Esophagus squamous epithelium (tissue), 5 donors: ENCODE results near the gene TAAR9. TPM values are rescaled to one million over a fixed set of nuclear protein-coding genes. Genes with fewer than 3 reads are reported as not detected.
A peak's percentile ranks its signal among the peaks of the same experiment; 100 is the strongest.
"Not testable (repeated sequence)": the region's sequence is repeated elsewhere in the genome, so short reads cannot be mapped to it uniquely, and the experiment has no call there.

Source experiments
- DNase-seq: peaks from one replicate; lab custom pipeline; 2025; lab: John Stamatoyannopoulos, UW
- H3K27ac ChIP-seq, 4 donors: fragments of 200-600 bp; sonication (generic); one replicate each; pipeline ENCODE4 v1.5.1; 2016 to 2019; ENCODE audit warnings: mild to moderate bottlenecking in 1 of 4
- H3K27me3 ChIP-seq, 4 donors: fragments of 200-600 bp; sonication (generic); 1 replicate in 3 of 4; 2 replicates in 1 of 4; pipeline versions ENCODE4 v1.5.1 to v1.6.0; 2017 to 2021; ENCODE audit warnings: antibody characterized with exemption in 1 of 4
- H3K36me3 ChIP-seq, 3 donors: fragments of 200-600 bp; sonication (generic); one replicate each; pipeline ENCODE4 v1.5.1; 2016 to 2019
- H3K4me1 ChIP-seq, 3 donors: fragments of 200-600 bp; sonication (generic); one replicate each; pipeline ENCODE4 v1.5.1; 2017 to 2019
- H3K4me3 ChIP-seq, 4 donors: fragments of 200-600 bp; sonication (generic); 1 replicate in 3 of 4; 2 replicates in 1 of 4; pipeline ENCODE4 v1.5.1; 2016 to 2019; ENCODE audit warnings: mild to moderate bottlenecking in 2 of 4, moderate library complexity in 1 of 4
- H3K9me3 ChIP-seq, 3 donors: fragments of 200-600 bp; sonication (generic); one replicate each; pipeline ENCODE4 v1.5.1; 2016 to 2019
- POLR2A ChIP-seq, 4 donors: fragments of 450-650 bp; IDR thresholded peaks; one replicate each; pipeline ENCODE4 v1.6.1; 2017; ENCODE audit warnings: antibody characterized with exemption in 4 of 4, mild to moderate bottlenecking in 4 of 4, moderate library complexity in 3 of 4
- WGBS, 2 donors: methylation state at CpG; one replicate each; pipeline ENCODE4 v1.1.5; 2018; 5-methylcytosine and 5-hydroxymethylcytosine counted together
- intact Hi-C: fragments of 100-400 bp; cut with DNase I; formaldehyde crosslinking; loops from one replicate; pipeline ENCODE4 v1.15.0; 2022
- total RNA-seq, 4 donors: library from RNA; depleted of rRNA; stranded (reverse); fragments of >200 nt; gene quantifications; one replicate each; pipeline ENCODE4 v1.1.0, GENCODE V29; 2016
- TF ChIP-seq, protein P1 (sequence below), 6 experiments: fragments of 450-650 bp in 4 of 6; fragments of 200-600 bp in 2 of 6; sonication (generic) in 2 of 6; IDR thresholded peaks; one replicate each; pipeline ENCODE4 v1.5.1; 2016 to 2019; ENCODE audit warnings: antibody characterized with exemption in 6 of 6, mild to moderate bottlenecking in 4 of 6, moderate library complexity in 4 of 6
- donor health status: DM: yes; HTN: yes; CAD: no.

The TAAR9 gene
- total RNA-seq, 4 donors from 2014 or later = not detected

DNA sequence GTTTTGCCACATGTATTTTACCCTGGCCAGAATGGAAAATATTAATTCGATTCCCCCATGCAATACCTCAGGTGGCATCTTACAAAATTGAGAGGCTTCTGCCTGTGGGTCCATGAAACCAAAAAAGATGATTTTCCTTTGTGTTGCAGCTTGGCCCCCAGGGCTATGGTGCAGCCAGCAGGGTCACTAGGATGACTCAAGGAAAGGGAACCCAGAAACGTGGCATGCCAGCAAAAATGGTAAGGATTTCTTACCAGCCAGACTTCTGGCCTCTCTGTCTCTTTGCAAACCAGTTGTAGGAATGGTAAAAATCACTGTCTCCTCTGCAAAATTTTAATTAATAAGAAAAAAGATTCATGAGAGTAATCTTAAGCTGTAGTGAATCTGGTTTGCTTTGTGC is 11.6 kb upstream of the TAAR9 start:
- TF ChIP-seq POLR2A (IDR thresholded peaks at IDR 0.05) = no peak
- TF ChIP-seq, protein P1, sequence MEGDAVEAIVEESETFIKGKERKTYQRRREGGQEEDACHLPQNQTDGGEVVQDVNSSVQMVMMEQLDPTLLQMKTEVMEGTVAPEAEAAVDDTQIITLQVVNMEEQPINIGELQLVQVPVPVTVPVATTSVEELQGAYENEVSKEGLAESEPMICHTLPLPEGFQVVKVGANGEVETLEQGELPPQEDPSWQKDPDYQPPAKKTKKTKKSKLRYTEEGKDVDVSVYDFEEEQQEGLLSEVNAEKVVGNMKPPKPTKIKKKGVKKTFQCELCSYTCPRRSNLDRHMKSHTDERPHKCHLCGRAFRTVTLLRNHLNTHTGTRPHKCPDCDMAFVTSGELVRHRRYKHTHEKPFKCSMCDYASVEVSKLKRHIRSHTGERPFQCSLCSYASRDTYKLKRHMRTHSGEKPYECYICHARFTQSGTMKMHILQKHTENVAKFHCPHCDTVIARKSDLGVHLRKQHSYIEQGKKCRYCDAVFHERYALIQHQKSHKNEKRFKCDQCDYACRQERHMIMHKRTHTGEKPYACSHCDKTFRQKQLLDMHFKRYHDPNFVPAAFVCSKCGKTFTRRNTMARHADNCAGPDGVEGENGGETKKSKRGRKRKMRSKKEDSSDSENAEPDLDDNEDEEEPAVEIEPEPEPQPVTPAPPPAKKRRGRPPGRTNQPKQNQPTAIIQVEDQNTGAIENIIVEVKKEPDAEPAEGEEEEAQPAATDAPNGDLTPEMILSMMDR (IDR thresholded peaks at IDR 0.05) = no peak
- H3K9me3 ChIP-seq = no peaks in the 10 kb centered on the region
- H3K36me3 ChIP-seq = no peaks in the 10 kb centered on the region
- no peak overlapping the region for H3K4me3 ChIP-seq
- 51 to 57% methylated on average over 2 of the region's 2 CpGs for WGBS, 2 donors
- no peak for DNase-seq
- peaks cover 0 to 50% (median 0%) of the 10 kb centered on the region in 4 donors for H3K27me3 ChIP-seq
- peaks cover 0 to 4% (median 0%) of the 10 kb centered on the region in 3 donors for H3K4me1 ChIP-seq
- intact Hi-C loops = no loop called here
- H3K27ac ChIP-seq = no peak overlapping the region

DNA sequence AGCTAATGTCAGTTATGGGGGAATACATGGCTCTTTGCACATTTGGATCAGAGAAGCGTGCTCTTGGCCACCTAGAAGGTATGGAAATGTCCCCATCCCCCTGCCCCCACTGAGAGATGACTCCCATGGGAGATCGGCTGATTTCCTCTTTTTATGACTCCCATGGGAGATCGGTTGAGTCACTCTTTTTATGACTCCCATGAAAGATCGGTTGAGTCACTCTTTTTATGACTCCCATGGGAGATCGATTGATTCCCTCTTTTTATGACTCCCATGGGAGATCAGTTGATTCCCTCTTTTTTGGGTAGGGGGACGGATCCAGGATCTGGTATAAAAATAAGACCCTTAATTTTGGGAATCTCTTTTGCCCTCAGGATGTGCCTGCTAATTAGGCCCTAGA is 10.3 kb upstream of the TAAR9 start:
- WGBS, 2 donors = 49 to 71% methylated on average over 6 of the region's 6 CpGs
- no peak for DNase-seq
- Histone ChIP-seq H3K4me3 (no peak overlapping the region), H3K9me3 (no peaks in the 10 kb centered on the region), H3K36me3 (no peaks in the 10 kb centered on the region), H3K27ac (no peak overlapping the region), H3K27me3 (peaks cover 0 to 50% (median 0%) of the 10 kb centered on the region in 4 donors), H3K4me1 (peaks cover 0 to 4% (median 0%) of the 10 kb centered on the region in 3 donors)
- TF ChIP-seq, protein P1 (IDR thresholded peaks at IDR 0.05) = no peak
- TF ChIP-seq POLR2A (IDR thresholded peaks at IDR 0.05) = no peak
- intact Hi-C loops = no loop called here

DNA sequence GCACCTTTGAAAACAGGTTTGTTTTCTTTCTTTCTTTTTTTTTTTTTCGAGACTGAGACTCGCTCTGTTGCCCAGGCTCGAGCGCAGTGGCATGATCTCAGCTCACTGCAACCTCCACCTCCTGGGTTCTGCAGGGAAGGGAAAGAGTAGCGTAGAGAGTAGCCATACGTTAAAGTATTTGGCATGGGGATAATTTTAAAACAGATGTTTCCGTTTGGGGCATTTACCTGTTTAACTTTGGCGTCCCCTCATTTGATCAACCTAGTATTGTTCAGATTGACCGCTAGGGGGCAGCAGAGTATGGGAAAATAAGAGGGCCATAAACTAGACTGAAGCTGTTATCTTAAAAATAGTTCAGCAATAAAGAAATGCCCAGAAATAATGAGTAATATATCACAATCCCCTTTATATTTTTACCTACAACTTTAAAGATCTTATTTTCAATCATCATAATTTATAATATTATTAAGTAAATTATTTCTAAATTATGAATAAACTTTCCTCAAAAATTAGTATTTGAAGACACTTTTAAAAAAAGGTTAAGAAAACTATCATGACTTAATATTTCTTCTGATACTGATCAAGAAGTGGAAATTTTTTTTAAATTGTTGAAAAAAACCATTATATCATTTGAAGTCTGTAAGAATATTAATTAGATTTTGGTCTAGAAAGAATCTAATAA is 7.6 kb upstream of the TAAR9 start:
- DNase-seq = no peak
- intact Hi-C loops = no loop called here
- Histone ChIP-seq H3K27ac (no peak overlapping the region), H3K9me3 (no peaks in the 10 kb centered on the region), H3K27me3 (peaks cover 0 to 39% (median 0%) of the 10 kb centered on the region in 4 donors), H3K4me3 (peak overlapping the region in 1 of 4 donors; percentile 38), H3K4me1 (peaks cover 0 to 4% (median 0%) of the 10 kb centered on the region in 3 donors), H3K36me3 (no peaks in the 10 kb centered on the region)
- TF ChIP-seq POLR2A (IDR thresholded peaks at IDR 0.05) = no peak
- TF ChIP-seq, protein P1 (IDR thresholded peaks at IDR 0.05) = peak; percentile 51 to 81 (median 78)
- WGBS, 2 donors = 15 to 23% methylated on average over 9 of the region's 9 CpGs

DNA sequence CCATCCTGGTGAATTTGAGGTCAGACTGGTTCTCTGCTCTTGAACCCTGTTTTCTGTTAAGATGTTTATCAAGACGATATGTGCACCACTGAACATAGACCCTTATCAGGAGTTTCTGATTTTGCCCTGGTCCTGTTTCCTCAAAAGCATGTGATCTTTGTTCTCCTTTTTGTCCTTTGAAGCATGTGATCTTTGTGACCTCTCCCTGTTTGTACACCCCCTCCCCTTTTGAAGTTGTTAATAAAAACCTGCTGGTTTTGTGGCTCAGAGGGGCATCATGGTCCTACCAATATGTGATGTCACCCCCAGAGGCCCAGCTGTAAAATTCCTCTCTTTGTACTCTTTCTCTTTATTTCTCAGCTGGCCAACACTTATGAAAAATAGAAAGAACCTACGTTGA is 3.5 kb upstream of the TAAR9 start:
- H3K27ac ChIP-seq, H3K4me3 ChIP-seq, intact Hi-C loops, H3K9me3 ChIP-seq, DNase-seq, H3K36me3 ChIP-seq, H3K4me1 ChIP-seq: not testable (repeated sequence)
- H3K27me3 ChIP-seq = peaks cover 0 to 24% (median 0%) of the 10 kb centered on the region in 4 donors
- 64 to 76% methylated on average over 2 of the region's 2 CpGs for WGBS, 2 donors

DNA sequence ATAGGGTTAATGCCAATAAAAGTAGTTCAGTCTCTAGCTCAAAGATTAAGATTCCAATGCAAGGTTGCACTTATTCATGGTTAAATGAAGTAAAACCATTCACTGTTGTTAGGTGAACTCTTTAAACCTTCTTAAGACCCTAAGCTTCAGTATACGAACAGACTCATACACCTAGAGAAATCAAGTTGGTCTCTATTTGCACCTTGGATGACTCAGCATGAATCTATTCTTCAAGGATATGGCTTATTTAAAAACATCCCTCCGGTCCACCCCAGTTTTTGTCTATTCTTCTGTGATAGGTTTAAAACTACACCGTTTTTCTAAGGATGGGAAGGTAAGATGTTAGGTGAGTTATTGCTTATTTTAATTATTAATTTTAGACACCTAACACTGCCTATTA is 932 bp upstream of the TAAR9 start:
- DNase-seq = no peak
- intact Hi-C loops = no loop called here

More for the DNA sequence above, 932 bp upstream of the TAAR9 start:
- Histone ChIP-seq H3K4me3 (no peak overlapping the region), H3K27ac (no peak overlapping the region), H3K36me3 (no peaks in the 10 kb centered on the region), H3K27me3 (peaks cover 0 to 25% (median 0%) of the 10 kb centered on the region in 4 donors), H3K9me3 (no peaks in the 10 kb centered on the region), H3K4me1 (no peaks in the 10 kb centered on the region)
- WGBS, 2 donors = 53 to 85% methylated on average over 3 of the region's 3 CpGs
- TF ChIP-seq, protein P1 (IDR thresholded peaks at IDR 0.05) = no peak
- TF ChIP-seq POLR2A (IDR thresholded peaks at IDR 0.05) = no peak
